KBM-7 (cell line): ENCODE data around the gene NHLRC1.

ENCODE experiments used
- DNase-seq: peaks from one replicate; pipeline ENCODE4 v3.0.0-alpha.2; 2015
- in situ Hi-C: fragments of 300-500 bp; cut with MboI; formaldehyde crosslinking; loops from 2 replicates; pipeline ENCODE4 v1.14.3; 2020; ENCODE audit warnings: low sequenced_read_pairs, low pct_unique_long_range_greater_than_20kb, mixed read lengths

The NHLRC1 gene

GRCh38 chr6:18141805-18142590 lies 19.5 kb upstream of the NHLRC1 start:
- in situ Hi-C loops = no loop called here

GRCh38 chr6:18139935-18140621 lies 17.6 kb upstream of the NHLRC1 start:
- in situ Hi-C loops = no loop called here
- DNase-seq = no peak

More at GRCh38 chr6:18141805-18142590, 19.5 kb upstream of the NHLRC1 start:
- no peak for DNase-seq

- DNase-seq = no peak
- in situ Hi-C loops = no loop called here
Measured at GRCh38 chr6:18138906-18139305, 16.4 kb upstream of the NHLRC1 start.

- no peak for DNase-seq
- in situ Hi-C loops = no loop called here
Measured at GRCh38 chr6:18136260-18136659, 13.8 kb upstream of the NHLRC1 start.

- DNase-seq = no peak
- in situ Hi-C loops = no loop called here
Measured at GRCh38 chr6:18135171-18135570, 12.7 kb upstream of the NHLRC1 start.

GRCh38 chr6:18132346-18132745 lies 9.9 kb upstream of the NHLRC1 start:
- in situ Hi-C loops = no loop called here
- DNase-seq = no peak

GRCh38 chr6:18126121-18126520 lies 3.6 kb upstream of the NHLRC1 start:
- in situ Hi-C loops = no loop called here

GRCh38 chr6:18121580-18122127 lies 823 bp downstream of the NHLRC1 start:
- in situ Hi-C loops = no loop called here
- peak; percentile 9 for DNase-seq

More at GRCh38 chr6:18126121-18126520, 3.6 kb upstream of the NHLRC1 start:
- DNase-seq = no peak

GRCh38 chr6:18119236-18119635 lies 3.2 kb downstream of the NHLRC1 start:
- in situ Hi-C loops = no loop called here
- DNase-seq = no peak

GRCh38 chr6:18118330-18118729 lies 4.1 kb downstream of the NHLRC1 start:
- no peak for DNase-seq
- in situ Hi-C loops = no loop called here

- DNase-seq = no peak
- in situ Hi-C loops = no loop called here
Measured at GRCh38 chr6:18117136-18117535, 5.3 kb downstream of the NHLRC1 start.

GRCh38 chr6:18115356-18115755 lies 7.1 kb downstream of the NHLRC1 start:
- peak; percentile 65 for DNase-seq
- in situ Hi-C loops = no loop called here

GRCh38 chr6:18110162-18110561 lies 12.3 kb downstream of the NHLRC1 start:
- no peak for DNase-seq

GRCh38 chr6:18107061-18107460 lies 15.4 kb downstream of the NHLRC1 start:
- no peak for DNase-seq
- in situ Hi-C loops = no loop called here

More at GRCh38 chr6:18110162-18110561, 12.3 kb downstream of the NHLRC1 start:
- in situ Hi-C loops = no loop called here

- no peak for DNase-seq
- in situ Hi-C loops = no loop called here
Measured at GRCh38 chr6:18102783-18103509, 19.5 kb downstream of the NHLRC1 start.

- in situ Hi-C loops = no loop called here
- no peak for DNase-seq
Measured at GRCh38 chr6:18101873-18102272, 20.6 kb downstream of the NHLRC1 start.

GRCh38 chr6:18101271-18101670 lies 21.2 kb downstream of the NHLRC1 start:
- in situ Hi-C loops = no loop called here
- no peak for DNase-seq

GRCh38 chr6:18100296-18100695 lies 22.2 kb downstream of the NHLRC1 start:
- in situ Hi-C loops = no loop called here
- no peak for DNase-seq

- no peak for DNase-seq
- in situ Hi-C loops = no loop called here
Measured at GRCh38 chr6:18099511-18099910, 23.0 kb downstream of the NHLRC1 start.

GRCh38 chr6:18096423-18096822 lies 26.1 kb downstream of the NHLRC1 start:
- in situ Hi-C loops = no loop called here
- no peak for DNase-seq
